Stimulated activated CD4-positive, alpha-beta T cell treated with anti-CD3 and anti-CD28 coated beads, Interleukin-1b, Interleukin-23, amount 100 ng/mL, for 24 hours (primary cell): ENCODE measurements around the gene LHFPL4.
"Not testable (repeated sequence)": the region's sequence is repeated elsewhere in the genome, so short reads cannot be mapped to it uniquely, and the experiment has no call there.

Experiments used
- DNase-seq, 4 experiments: peaks; one replicate each; pipeline ENCODE4 v3.0.0-alpha.2; 2020; ENCODE audit warnings: low read depth in 4 of 4, low spot score in 1 of 4

Gene LHFPL4

DNA sequence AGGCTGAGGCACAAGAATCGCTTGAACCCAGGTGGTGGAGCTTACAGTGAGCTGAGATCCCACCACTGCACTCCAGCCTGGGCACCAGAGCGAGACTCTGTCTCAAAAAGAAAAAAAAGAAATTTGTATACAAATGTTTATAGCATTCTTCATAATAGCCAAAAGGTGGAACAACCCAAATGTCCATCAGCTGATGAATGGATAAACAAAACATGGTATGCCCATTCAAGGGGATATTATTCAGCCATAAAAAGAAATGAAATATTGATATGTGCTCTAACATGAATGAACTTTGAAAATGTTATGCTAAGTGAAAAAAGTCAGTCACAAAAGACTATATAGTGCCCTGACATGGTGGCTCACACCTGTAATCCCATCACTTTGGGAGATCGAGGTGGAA, 11.4 kb downstream of the LHFPL4 start:
- DNase-seq, result no peak

DNA sequence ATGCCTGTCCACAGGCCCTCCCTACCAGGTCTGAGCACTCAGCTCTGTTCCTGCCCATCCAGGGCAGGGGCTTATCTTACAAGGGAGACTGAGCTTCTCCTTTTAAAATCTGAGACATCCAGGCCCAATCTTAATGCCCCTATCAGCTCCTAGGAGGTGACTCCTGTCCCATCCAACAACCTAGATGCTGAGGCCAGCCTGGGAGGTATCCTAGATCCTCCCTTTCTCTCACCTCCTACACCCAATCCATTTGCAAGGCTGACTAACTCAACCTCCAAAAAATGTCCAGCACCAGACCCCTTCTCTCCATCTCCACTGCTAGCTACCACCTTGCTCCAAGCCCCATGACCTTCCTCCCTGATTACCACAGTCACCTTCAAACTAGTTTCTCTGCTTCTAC, 17.4 kb downstream of the LHFPL4 start:
- DNase-seq, result no peak

DNA sequence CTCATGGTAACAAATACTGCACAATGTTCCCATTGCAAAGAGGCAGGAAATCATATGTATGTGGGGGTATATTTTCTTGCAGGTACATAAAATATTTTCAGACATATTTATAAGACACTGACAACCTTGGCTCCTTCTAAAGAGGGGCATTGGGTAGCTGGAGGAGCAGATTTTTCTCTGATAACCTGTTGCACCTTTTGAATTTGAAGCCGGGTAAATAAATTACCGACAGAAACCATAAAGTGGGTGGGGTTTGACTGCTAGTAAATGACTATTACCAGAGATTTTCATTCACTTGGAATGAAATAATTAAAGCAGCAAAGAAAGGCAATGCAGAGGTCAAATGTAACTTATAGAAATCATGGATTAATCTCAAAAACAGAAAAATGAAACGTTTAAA, 19.2 kb downstream of the LHFPL4 start:
- DNase-seq, result no peak

DNA sequence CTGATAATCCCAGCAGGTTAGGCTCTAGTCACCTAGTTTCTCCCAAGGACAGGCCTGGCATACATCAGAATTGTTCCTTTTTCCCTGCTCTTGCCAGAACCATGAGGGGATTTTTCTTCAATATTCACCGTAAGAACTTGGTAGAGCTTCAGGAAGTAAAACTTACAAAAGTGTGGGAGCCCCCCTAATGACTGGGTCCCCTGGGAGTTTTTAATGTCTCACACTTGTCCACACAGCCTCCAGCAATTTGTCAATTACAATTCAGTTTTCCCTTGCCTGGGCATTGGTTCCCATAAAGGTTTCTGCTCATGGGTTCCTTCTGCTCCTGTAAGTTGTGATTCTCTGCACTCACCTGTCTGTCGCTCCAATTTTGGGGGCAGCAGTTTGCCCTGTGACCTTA, 28.5 kb downstream of the LHFPL4 start:
- no peak for DNase-seq

DNA sequence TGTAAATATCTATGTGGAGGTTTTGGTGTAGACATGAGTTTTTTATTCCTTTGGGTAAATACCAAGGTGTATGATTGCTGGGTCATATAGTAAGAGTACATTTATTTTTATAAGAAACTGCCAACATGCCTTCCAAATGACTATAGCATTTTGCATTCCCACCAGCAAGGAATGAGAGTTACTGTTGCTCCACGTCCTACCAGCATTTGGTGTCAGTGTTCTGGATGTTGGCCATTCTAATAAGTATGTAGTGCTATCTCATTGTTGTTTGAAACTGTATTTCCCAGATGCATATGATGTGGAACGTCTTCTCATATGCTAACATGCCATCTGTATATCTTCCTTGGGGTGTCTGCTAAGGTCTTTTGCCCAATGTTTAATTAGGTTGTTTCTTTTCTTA, 38.7 kb downstream of the LHFPL4 start:
- DNase-seq, result no peak

DNA sequence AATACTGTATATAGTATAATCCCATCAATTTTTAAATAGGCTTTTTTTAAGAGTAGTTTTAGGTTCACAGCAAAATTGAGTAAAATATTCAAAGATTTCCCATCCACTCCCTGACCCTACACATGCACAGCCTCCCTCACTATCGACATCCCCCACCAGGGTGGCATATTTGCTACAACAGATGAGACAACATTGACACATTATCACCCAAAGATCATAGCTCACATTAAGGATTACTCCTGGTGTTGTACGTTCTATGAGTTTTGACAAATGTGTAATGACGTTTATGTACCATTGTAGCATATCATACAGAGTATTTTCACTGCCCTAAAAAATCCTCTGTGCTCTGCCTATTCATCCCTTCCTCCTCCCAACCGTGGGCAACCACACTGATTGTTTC, 39.3 kb downstream of the LHFPL4 start:
- DNase-seq, result no peak

DNA sequence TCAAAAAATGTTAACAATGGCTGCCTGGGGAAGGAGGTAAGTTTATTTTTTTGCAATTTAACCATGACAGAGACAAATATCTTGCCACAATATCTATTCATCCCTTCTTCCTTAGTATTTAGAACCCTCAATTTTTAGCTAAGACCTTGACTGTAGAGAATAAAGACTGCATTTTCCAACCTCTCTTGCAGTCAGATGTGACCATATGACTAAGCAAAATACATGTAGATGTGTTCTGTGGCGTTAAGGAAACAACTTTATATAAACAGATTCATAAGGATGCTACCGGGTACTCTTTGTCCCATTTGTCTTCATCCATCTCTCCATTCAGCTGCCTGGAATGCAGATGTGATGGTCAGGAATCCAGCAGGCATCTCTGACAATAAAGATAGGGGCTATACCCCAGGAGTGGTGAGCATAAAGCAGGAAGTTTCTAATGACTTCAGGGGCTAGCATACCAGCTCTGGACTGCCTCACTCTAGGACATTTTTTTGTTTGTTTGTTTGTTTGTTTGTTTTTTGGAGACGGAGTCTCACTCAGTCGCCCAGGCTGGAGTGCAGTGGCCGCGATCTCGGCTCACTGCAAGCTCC, 41.1 kb downstream of the LHFPL4 start:
- no peak for DNase-seq

- no peak for DNase-seq
Measured at GRCh38 chr3:9508781-9509180, 44.8 kb downstream of the LHFPL4 start.

DNA sequence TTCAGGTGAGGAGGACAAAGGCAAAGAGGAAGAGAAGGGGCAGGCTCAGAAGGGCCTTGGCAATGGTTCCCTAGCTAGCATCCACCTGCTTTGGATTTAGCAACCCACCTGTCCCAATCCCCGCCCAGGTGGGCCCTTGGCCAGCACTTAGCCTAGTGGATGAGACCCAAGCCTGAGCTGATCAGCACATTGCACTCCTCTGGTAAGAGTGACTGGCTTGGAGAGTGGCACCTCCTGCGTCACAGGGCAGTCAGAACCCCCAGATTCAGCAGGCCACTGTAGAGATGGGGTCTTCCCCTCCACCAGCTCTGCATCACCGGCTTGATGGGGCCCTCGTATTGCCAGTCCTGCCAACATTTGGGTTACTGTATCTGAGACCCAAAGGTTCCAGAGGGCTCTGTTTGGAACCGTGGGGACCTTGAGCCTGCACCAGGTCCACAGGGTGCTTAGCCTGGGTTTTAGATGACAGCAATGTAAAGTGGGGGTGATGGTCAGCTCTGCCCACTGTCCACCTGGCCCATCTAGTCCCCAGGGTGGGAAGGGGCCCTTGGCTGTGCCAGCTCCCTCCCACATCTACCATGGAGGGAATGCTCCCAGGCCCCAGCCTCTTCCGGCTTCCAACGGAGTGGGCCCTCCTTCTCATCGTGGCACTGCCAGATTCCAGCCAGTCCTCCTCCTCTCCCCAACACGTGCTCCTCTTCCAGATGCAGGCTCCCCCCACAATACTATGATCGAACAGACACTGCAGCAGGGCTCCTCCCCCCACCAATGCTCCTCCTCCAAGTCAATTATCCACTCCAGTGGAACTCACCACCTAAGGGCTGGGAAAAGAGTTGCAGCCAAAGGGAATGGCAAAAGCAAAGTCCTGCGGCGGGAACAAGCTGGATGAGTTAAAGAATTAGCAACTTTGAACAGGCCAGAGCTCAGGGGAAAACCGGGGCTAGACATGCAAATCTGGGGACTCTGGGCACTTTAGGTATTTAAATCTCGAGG, 45.7 kb downstream of the LHFPL4 start:
- DNase-seq, result no peak

DNA sequence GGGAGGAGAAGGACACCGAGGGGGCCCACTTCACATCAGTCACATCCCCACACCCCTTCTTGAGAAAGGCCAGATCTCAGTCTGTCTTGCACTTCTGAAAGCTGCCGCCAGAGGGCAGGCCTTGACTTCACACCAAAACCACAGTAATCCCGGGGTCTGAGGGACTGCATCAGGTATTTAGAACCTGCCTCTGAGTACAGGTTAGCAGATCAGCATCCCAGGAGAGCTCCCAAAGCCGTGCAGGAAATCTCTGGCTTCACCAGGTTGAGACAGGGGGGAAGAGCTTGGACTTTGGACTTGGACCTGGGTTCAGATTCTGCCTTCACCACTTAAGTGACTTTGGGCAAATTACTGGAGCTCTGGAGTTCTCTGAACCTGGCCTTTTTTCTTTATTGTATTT, 50.3 kb downstream of the LHFPL4 start:
- DNase-seq, result peak; percentile 53 to 60 (median 55)

GRCh38 chr3:9501226-9501625, 52.4 kb downstream of the LHFPL4 start:
- no peak for DNase-seq

- peak; percentile 31 to 58 (median 42) for DNase-seq
Measured at GRCh38 chr3:9500108-9501050, 53.2 kb downstream of the LHFPL4 start.

DNA sequence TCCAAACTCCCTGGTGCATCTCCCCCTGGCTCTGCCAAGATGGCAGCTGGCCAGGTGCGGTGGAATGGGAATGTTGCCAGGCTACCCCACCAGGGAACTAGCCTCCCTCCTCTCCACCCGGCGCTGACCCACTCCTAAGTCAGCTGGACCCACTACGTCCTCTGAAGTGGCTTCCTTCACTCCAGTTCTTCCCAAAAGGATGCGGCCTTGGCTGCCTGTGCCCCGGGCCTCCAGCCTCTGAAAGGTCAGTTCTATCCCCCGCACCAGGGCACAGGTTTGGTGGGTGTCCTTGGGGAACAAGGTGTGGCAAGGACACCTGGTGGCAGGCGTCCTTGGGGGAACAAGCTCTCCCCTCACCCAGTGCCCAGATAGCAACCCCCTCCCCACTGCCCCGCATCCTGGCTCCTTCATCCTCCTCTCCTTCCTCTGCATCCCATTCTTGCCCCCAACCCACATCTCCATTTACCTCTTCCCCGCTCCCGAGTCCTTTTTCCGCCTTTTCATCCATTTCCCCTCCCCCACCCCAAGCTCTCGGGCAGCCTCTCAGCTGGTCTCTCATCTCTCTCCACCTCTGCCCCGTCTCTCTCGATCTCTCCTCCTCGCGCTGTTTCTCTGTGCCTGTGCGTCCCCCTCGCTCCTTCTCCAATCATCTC, 54.0 kb downstream of the LHFPL4 start:
- DNase-seq, result no peak

DNA sequence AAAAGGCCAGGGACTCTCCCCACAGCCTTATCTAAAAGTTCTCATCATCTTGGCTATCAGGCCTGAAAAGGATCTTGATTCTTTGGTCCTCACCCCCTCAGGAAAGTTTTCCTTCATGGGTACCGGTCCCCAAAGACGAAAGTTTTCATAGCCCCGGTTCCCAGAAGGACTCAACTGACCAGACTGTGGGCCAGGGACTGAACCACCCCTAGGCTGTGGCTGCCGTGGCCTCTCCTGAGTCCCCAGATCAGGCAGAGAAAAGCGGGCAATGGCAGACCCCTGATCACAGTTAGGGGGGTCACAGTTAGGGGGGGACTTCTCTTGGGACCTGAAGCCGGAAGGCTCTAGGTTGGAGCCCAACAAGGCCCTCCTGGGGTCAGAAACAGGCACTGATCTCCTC, 54.8 kb downstream of the LHFPL4 start:
- no peak for DNase-seq

DNA sequence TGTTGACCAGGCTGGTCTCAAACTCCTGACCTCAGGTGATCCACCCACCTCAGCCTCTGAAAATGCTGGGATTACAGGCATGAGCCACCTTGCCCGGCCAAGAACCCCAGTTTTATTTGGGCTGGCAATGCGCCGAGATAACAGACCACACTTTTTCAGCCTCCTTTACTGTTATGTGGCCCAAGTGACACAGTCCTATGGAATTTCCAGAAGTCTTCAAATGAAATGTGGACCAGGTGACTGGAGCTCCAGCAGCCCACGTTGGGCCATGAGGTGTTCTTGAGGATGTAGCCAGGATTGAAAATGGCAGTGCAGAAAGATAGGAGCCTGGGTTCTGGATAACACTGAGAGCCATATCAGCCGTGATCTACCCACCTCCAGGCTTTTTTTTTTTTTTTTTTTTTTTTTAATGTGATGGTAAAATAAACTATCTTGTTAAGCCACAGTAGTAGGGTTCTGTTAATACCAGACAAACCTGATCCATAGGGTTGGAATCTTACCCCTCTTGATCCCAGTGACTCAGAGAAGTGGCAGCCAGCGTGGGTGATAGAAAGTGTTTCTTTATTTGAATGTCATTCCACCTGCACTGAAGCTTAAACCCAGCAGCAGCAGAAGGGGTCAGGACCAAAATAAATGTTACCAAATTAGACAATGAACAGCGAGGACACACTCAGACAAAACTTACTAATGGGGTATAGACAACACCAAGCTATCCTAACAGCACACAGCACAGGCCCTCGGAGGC, 55.6 kb downstream of the LHFPL4 start:
- DNase-seq, result no peak

GRCh38 chr3:9496893-9497292, 56.7 kb downstream of the LHFPL4 start:
- no peak for DNase-seq

DNA sequence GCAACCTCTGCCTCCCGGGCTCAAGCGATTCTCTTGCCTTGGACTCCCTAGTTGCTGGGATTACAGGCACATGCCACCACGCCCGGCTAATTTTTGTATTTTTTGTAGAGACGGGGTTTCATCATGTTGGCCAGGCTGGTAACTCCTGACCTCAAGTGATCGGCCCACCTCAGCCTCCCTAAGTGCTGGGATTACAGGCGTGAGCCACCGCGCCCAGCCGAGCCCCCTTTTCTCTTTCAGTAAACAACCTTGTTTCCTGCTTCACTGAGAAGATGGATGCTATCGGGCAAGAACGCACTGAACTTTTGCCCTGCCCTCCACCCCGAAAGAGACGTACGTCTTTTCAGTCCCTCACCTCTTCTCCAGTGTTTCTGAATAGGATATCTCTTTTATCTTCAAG, 59.6 kb downstream of the LHFPL4 start:
- not testable (repeated sequence) for DNase-seq

GRCh38 chr3:9491506-9491905, 62.1 kb downstream of the LHFPL4 start:
- no peak for DNase-seq

- DNase-seq, result no peak
Measured at GRCh38 chr3:9485248-9485647, 68.4 kb downstream of the LHFPL4 start.

DNA sequence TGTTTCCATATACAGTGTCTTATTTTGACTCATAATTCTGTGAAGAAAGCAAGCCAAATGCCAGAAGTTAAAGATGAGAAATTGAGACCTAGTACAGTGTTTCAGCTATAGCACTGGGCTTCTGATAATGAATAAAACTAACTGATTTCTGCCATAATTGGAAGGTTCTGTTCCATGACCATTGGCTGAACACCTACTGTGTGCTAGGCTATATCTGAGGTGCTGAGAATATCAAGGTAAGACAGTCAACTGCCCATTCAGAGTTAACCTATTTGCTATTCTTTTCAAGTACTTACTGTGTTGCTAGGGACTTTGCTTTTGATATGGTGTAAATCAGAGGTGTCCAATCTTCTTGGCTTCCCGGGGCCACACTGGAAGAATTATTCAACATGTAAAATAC, 73.4 kb downstream of the LHFPL4 start:
- no peak for DNase-seq
